Measurements from ENCODE around the gene HS6ST1. TPM values are rescaled to one million over a fixed set of nuclear protein-coding genes. Genes with fewer than 3 reads are reported as not detected.

Gene HS6ST1
- total RNA-seq, 1 donor from 2014 or later, result 31.1 TPM

DNA sequence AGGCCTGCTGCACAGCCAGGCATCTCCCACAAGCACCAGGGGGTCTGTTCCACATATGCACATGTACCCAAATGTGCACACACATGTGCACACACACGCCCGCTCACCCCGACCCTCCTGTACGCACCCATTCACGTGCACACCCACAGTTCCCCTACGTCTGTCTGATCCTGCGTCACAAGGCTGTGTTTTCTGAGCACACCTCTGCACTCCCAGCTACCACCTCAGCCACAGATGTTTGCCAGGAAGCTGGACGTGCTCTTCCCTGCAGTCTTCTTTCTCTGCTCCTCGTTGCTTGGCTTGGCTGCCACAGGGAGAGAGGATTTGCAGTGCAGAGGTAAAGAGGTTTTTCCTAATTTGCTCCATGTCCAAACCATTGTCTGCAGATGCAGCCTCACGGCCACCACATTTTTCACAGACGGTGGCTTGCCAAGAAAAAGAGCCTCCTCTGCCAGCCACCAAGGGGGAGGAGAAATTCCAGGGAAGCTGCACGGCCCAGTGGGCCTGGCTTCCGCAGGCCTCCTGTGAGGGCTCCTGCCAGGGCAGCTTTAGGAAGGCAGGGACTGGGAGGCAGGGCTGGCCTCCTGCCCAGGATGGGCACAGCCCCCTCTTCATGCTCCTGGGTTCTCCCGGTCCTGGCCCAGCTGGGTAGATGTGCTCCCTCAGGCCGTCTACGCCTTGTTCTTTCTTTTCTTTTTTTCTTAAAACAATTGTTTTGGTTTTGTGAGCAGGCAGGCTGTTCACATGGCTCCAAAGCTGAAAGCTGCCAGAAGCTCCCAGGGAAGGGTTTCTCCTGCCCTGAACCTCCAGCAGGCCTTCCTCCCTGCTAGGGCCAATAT is 29.3 kb upstream of the HS6ST1 start:
- Histone ChIP-seq H3K27me3 (no peaks in the 10 kb centered on the region), H3K9me3 (ENCODE audit: low read depth) (peaks cover 12% of the 10 kb centered on the region), H3K4me3 (no peak overlapping the region), H3K9ac (no peak overlapping the region), H3K36me3 (peaks cover 5% of the 10 kb centered on the region), H3K4me2 (no peak overlapping the region), H3F3A (ENCODE audit: low read depth) (peaks cover 14% of the 10 kb centered on the region), H3K79me2 (ENCODE audit: low read depth) (no peaks in the 10 kb centered on the region), H3K27ac (peak overlapping the region; percentile 18), H2AFZ (replicated peaks) (peak overlapping the region; percentile 91), H3K4me1 (peaks cover 11% of the 10 kb centered on the region), H4K20me1 (ENCODE audit: low read depth) (no peaks in the 10 kb centered on the region)
- DNase-seq (ENCODE audit: low spot score), result peak; percentile 27
- Mint-ChIP-seq H3K27ac (peak overlapping the region; percentile 69), H3K4me3 (peak overlapping the region; percentile 54), H3K9me3 (peaks cover 32% of the 10 kb centered on the region), H3K36me3 (peaks cover 3% of the 10 kb centered on the region), H3K27me3 (ENCODE audit: insufficient read depth, low read depth) (no peaks in the 10 kb centered on the region), H3K4me1 (peaks cover 21% of the 10 kb centered on the region)
- TF ChIP-seq, protein P1, sequence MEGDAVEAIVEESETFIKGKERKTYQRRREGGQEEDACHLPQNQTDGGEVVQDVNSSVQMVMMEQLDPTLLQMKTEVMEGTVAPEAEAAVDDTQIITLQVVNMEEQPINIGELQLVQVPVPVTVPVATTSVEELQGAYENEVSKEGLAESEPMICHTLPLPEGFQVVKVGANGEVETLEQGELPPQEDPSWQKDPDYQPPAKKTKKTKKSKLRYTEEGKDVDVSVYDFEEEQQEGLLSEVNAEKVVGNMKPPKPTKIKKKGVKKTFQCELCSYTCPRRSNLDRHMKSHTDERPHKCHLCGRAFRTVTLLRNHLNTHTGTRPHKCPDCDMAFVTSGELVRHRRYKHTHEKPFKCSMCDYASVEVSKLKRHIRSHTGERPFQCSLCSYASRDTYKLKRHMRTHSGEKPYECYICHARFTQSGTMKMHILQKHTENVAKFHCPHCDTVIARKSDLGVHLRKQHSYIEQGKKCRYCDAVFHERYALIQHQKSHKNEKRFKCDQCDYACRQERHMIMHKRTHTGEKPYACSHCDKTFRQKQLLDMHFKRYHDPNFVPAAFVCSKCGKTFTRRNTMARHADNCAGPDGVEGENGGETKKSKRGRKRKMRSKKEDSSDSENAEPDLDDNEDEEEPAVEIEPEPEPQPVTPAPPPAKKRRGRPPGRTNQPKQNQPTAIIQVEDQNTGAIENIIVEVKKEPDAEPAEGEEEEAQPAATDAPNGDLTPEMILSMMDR (IDR thresholded peaks at IDR 0.05), result no peak
- no peak for TF ChIP-seq EZH2 (IDR thresholded peaks at IDR 0.05)
- TF ChIP-seq EZH2phosphoT487 (IDR thresholded peaks at IDR 0.05), result no peak

- peaks cover 3% of the 10 kb centered on the region for H3K36me3 Mint-ChIP-seq
- no peaks in the 10 kb centered on the region for H3K27me3 Mint-ChIP-seq (ENCODE audit: insufficient read depth, low read depth)
- H3K4me2 ChIP-seq, result no peak overlapping the region
- H3F3A ChIP-seq (ENCODE audit: low read depth), result peaks cover 14% of the 10 kb centered on the region
- no peak overlapping the region for H3K27ac ChIP-seq
- peaks cover 6% of the 10 kb centered on the region for H3K9me3 ChIP-seq (ENCODE audit: low read depth)
- no peak overlapping the region for H3K9ac ChIP-seq
- H4K20me1 ChIP-seq (ENCODE audit: low read depth), result no peaks in the 10 kb centered on the region
- no peaks in the 10 kb centered on the region for H3K36me3 ChIP-seq
- peaks cover 30% of the 10 kb centered on the region for H3K9me3 Mint-ChIP-seq
- H3K4me1 ChIP-seq, result peaks cover 11% of the 10 kb centered on the region
- peaks cover 21% of the 10 kb centered on the region for H3K4me1 Mint-ChIP-seq
- no peak overlapping the region for H3K4me3 Mint-ChIP-seq
- no peak for DNase-seq (ENCODE audit: low spot score)
- no peaks in the 10 kb centered on the region for H3K79me2 ChIP-seq (ENCODE audit: low read depth)
- TF ChIP-seq, protein P1 (IDR thresholded peaks at IDR 0.05), result no peak
- TF ChIP-seq EZH2 (IDR thresholded peaks at IDR 0.05) (no peak), EZH2phosphoT487 (IDR thresholded peaks at IDR 0.05) (no peak)
- no peaks in the 10 kb centered on the region for H3K27me3 ChIP-seq
- no peak overlapping the region for H2AFZ ChIP-seq (replicated peaks)
- peak overlapping the region; percentile 64 for H3K27ac Mint-ChIP-seq
- no peak overlapping the region for H3K4me3 ChIP-seq
Observed at GRCh38 chr2:128347171-128347558, 28.5 kb upstream of the HS6ST1 start.

DNA sequence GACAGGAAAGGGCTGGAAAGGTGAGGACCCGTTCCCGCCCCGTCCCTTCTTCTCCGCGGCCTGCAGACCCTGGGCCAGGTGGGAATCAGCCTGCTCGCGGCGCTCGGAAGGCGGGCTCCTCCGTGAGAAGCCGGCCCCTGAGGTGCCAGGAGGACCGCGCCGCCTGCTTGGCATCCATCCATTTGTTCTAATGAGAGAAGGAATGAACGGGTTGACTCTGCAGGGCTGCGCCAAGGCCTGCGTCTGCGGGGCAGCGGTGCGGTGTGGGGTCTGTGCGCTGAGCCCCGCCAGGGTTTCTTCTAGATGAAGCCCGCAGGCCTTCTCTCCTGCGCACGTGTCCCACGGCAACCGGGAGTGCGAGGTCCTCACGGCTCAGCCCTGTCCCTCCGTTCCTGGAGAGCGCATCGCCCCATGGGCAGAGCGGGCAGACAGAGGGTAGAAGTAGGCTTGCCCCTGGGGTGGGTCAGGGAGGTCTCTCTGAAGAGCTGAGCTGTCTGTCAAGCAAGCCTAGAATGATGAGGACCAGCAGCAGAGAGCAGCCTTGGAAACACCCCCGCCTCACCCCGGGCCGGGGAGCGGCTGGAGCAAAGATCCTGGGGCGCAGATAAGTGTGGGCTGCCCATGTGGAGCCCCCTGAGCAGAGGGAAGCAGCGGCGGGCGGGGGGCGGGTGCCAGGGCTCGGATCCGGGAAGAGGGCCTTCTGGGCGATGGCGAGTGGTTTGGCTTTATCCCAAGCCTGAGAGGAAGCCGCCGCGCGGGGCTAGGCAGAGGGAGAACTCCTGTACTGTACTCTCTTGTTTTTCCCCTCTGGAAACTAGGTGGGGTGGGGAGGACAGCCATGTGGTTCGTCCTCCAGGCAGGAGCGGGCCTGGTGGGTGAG is 27.9 kb upstream of the HS6ST1 start:
- H3K27ac Mint-ChIP-seq, result peak overlapping the region; percentile 66
- Histone ChIP-seq H3K4me3 (no peak overlapping the region), H3K79me2 (ENCODE audit: low read depth) (no peaks in the 10 kb centered on the region), H3K9ac (no peak overlapping the region), H3F3A (ENCODE audit: low read depth) (peaks cover 14% of the 10 kb centered on the region), H4K20me1 (ENCODE audit: low read depth) (no peaks in the 10 kb centered on the region), H3K4me2 (no peak overlapping the region), H3K27ac (no peak overlapping the region), H3K4me1 (peaks cover 11% of the 10 kb centered on the region), H2AFZ (replicated peaks) (no peak overlapping the region), H3K27me3 (no peaks in the 10 kb centered on the region), H3K9me3 (ENCODE audit: low read depth) (no peaks in the 10 kb centered on the region), H3K36me3 (no peaks in the 10 kb centered on the region)
- H3K36me3 Mint-ChIP-seq, result peaks cover 3% of the 10 kb centered on the region
- H3K4me1 Mint-ChIP-seq, result peaks cover 21% of the 10 kb centered on the region
- DNase-seq (ENCODE audit: low spot score), result no peak
- no peaks in the 10 kb centered on the region for H3K27me3 Mint-ChIP-seq (ENCODE audit: insufficient read depth, low read depth)
- H3K9me3 Mint-ChIP-seq, result peaks cover 25% of the 10 kb centered on the region
- no peak for TF ChIP-seq EZH2phosphoT487 (IDR thresholded peaks at IDR 0.05)
- TF ChIP-seq EZH2 (IDR thresholded peaks at IDR 0.05), result no peak
- TF ChIP-seq, protein P1 (IDR thresholded peaks at IDR 0.05), result no peak
- H3K4me3 Mint-ChIP-seq, result no peak overlapping the region

Data from neural progenitor cell (in vitro differentiated cells).